KBM-7 (cell line): Measurements from ENCODE around the gene FXYD6.

Experiments
- DNase-seq: peaks from one replicate; pipeline ENCODE4 v3.0.0-alpha.2; 2015
- in situ Hi-C: fragments of 300-500 bp; cut with MboI; formaldehyde crosslinking; loops from 2 replicates; pipeline ENCODE4 v1.14.3; 2020; ENCODE audit warnings: low sequenced_read_pairs, low pct_unique_long_range_greater_than_20kb, mixed read lengths

The FXYD6 gene

DNA sequence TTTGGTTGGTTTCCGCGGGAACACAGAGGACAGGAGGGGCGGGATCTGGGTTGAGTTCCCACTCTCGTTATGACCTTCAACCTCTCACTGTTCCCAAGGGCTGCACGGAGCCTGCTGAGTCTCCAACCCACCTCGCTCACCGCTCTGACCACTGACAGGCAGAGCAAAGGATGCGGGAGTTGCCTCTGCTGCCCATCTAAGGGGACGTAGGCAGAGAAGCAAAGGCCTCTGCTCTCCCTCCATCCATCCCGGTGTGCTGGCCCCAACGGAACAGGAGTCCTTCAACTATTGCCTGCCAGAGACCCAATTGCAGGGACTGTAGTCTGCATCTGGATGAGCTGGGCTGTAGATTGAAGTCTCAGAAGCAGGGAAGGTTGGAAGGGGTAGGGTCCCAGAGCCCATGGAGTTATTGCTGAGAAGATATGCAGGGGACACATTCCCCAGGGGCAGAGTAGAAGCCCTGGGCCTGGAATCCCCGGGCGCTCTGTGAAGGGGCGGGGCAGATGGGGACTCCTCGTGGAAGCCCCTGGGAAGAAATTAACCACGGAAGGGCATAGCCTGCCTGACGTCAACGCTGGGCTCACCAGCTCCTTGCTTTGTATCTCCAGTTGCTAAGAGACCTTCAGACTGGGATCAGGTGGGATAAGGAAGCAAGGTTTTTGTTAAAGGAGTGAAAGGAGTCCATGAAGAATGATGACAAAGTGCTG is 39.2 kb downstream of the FXYD6 start:
- no peak for DNase-seq
- in situ Hi-C loops: loop anchor here (10.0 to 25.0 kb wide), 2 partner anchors 108 to 225 kb away; no protein-coding TSS in a partner anchor

DNA sequence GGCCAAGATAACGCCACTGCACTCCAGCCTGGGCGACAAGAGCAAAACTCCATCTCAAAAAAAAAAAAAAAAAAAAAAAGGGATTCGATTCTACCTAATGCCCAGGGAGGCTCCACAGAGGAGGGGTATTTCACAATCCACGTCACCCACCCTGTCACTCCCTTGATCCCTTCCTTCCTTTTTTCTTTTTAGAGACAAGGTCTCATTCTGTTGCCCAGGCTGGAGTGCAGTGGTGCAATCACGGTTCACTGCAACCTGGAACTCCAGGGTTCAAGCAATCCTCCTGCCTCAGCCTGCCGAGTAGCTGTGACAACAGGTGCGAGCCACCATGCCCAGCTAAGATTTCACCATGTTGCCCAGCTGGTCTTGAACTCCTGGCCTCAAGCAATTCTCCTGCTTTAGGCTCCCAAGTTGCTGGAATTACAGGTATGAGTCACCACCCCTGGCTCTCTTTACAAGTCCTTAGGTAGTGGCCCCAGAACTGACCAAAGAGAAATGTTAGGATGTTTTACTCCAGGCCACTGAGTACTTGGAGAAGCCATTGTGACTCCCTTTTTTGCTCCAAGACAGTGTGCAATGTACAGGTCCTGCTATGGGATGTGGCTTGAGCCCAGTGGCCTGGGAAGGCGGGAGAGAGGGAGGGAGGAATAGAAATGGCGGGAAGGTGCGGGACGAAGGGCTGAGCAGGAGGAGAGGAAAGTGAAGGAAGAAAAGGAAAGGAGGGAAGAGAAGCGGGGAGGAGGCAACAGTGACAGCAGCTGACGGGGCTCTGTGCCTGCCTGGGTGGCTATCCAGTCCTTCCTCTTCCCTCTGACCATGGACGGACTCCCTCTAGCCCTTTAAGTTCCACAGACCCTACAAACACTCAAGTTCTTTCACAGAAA is 40.1 kb downstream of the FXYD6 start:
- DNase-seq: peak; percentile 68
- in situ Hi-C loops: loop anchor here (10.0 to 25.0 kb wide), 2 partner anchors 108 to 226 kb away; no protein-coding TSS in a partner anchor

DNA sequence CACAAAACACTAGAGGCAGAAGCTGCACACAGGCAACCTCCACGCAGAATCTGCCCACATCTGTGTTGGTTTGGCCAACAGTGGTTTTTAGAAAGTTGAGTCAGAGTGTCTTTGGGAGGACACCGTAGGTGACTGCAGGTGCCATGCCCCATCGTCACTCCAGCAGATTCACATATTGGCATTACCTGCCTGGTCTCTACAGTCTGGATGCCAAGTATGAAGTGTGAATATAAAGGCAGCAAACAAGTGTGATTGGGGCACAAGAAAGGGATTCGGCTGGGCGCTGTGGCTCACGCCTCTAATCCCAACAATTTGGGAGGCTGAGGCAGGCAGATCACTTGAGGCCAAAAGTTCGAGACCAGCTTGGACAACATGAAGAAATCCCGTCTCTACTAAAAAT is 40.9 kb downstream of the FXYD6 start:
- no peak for DNase-seq
- in situ Hi-C loops: loop anchor here (10.0 to 25.0 kb wide), 2 partner anchors 109 to 227 kb away; no protein-coding TSS in a partner anchor

DNA sequence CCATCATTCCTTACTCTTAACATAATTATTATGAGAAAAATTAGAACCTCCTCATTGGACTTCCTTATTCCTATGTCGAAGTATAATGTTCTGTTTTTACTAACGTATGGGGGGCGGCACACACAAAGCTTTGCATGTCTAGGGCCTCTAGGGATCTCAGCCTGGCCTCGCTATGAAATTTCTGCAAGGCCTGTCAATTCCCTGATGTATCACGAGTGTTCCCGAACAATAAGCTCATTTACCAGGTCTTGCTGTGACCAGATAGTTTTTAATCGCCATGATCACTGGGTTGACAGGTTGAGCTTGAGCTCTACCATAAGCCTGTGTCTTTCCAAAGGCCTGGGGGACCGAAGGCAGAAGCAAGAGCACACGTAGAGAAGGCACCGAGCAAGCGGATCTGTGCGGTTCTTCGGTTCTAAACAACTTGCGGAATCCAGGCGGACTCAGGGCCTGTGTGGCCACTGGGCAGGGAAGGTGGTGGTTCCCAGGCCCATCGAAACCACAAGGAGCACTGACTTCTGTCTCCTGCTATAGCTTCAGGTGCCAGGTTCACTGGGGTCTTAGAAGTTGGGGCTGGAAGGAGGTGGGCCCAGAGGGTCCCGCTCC is 41.5 kb downstream of the FXYD6 start:
- DNase-seq: no peak
- in situ Hi-C loops: loop anchor here (10.0 to 25.0 kb wide), 2 partner anchors 110 to 227 kb away; no protein-coding TSS in a partner anchor

DNA sequence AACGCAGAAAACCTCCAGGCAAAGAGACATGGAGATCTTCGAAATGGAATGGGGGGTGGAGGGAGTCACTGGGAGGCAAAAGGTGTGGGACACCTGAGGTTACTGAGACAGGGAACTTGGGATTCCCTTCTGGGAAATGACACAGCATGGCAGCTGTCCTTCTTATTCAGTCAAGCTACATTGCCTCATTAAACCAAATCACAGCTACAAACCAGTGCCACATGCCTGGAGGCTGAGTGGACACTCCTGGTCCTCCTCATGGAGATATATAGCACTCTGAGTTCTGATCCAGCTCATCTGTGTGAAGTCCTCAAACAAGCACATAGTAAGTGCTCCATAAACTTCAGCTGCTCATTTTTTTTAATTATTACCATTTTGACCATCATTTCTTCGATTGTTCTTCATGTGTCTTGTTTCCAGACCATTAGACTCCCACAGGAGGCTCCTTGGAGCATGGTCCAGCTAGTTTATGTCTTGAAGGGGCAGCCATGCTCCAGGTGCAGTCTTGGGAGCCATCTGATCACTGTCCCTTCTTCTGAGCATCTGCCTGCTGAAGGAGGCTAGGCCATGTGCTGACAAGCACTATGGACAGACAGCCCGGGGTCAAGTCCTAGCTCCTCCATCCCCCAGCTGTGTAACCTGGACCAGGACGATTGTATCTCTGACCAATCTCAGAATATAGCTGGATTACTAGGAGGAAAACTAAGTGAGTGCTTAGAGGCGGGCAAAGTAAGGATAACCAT is 42.2 kb downstream of the FXYD6 start:
- no peak for DNase-seq
- in situ Hi-C loops: loop anchor here (10.0 to 25.0 kb wide), 2 partner anchors 111 to 228 kb away; no protein-coding TSS in a partner anchor

DNA sequence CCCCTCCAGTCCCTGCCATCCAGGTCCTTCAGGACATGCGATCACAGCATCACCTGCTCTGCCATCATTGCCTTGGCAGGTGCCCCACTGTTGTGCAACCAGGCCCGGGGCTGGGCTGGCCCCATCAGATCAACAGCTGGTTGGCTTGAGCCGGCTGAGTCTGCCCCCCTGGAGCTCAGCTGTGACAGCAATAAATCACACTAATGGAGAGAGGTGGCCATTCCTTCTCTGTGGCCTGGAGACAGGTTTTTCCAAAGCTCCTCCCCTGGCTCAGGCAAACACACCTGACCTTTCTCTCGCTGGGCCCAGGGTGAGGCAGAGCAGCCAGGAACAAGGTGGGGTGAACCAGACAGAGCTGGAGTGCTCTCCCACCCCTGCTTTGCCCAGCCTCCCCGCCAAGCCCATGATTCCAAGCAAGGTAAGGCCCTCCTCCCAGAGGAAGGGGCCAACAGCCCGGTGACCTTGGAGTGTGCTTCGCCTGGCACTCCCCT is 43.0 kb downstream of the FXYD6 start:
- in situ Hi-C loops: loop anchor here (10.0 to 25.0 kb wide), 2 partner anchors 111 to 229 kb away; no protein-coding TSS in a partner anchor
- no peak for DNase-seq

DNA sequence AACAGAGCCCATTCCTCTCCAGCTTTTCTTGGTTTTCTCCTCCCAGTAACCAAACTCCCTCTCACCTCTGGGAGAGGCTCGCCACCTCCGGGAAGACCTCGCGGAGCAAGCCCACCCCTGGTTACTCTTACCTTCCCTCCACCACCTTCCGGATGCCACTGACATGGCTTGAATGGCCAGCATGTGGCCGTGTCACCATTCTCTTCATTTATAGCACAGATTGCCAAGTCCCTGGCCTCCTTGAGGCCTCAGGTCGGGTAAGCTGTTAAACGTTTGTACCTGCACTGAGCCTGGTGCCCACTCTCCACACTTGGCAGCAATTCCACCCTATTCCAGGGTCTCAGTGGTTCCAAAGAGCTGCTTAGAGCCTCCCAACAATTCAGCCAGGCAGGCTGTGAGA is 43.9 kb downstream of the FXYD6 start:
- in situ Hi-C loops: loop anchor here (10.0 to 25.0 kb wide), 2 partner anchors 112 to 230 kb away; no protein-coding TSS in a partner anchor
- no peak for DNase-seq

DNA sequence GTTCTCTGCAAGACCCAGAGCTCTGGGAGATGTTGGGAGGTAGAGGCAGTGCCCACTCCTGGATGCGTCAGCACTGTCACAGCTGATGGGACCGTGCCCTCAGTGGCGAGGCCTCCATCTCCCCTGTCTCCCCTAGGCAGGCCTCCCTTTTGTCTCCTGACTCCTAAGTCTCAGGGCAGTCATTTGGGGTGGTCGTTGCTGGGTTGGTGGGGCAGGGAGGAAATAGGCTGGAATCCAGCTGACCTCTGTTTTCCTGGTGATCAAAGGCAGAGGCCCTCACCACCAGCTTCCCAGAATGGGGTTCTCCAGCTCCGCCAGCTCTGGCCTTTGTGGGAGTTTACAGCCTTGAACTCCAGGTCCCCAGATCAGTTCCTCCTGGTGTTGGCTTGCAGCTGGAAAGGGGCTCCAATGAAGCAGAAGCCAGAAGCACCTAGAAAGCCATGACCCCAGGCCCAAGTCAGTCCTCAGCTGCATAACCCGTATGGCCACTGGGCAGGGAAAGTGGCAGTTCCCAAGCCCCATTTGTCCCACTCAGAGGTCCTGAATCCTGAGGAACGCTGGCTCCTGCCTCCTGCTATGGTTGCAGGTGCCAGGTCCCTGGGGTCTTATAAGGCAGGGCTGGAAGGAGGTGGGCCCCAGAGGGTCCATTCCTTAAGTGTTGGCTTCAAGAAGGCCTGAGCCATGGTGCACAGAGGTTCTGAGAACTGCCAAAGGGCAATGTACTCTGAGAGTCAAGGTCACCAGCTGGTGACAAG is 44.6 kb downstream of the FXYD6 start:
- no peak for DNase-seq
- in situ Hi-C loops: loop anchor here (10.0 to 25.0 kb wide), 2 partner anchors 113 to 230 kb away; no protein-coding TSS in a partner anchor

DNA sequence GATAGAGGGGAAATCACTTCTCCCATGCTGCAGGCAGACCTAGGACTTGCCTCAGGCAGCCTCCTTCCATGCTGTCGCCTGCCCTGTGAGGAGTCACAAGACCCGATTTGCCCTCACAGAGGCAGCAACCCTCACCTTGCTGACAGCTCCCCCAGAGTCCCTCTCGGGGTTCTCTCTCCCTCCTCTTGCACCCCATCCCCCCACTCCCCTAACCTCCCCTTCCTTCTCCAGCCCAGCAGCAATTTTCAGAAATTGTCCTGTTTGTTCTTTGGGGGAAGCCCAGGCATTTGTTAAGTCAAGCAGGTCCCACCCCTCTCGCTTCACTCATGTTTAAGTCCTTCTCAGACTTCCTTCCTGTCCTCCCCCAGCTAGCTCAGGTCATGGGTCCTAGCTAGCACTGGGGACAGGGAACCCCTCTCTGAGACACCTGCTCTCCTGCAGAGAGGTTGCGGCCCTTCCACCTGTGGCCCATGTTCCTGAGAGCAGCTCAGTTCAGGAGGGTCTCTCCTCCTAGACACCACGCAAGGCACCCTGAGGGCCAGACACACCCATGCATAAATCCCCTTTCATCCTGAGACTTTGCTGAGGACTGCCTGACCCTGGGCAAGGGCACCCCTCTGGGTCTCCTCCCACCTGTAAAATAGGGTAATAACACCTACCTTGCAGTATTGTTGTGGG is 45.6 kb downstream of the FXYD6 start:
- no peak for DNase-seq
- in situ Hi-C loops: loop anchor here (10.0 to 25.0 kb wide), 2 partner anchors 114 to 231 kb away; no protein-coding TSS in a partner anchor

DNA sequence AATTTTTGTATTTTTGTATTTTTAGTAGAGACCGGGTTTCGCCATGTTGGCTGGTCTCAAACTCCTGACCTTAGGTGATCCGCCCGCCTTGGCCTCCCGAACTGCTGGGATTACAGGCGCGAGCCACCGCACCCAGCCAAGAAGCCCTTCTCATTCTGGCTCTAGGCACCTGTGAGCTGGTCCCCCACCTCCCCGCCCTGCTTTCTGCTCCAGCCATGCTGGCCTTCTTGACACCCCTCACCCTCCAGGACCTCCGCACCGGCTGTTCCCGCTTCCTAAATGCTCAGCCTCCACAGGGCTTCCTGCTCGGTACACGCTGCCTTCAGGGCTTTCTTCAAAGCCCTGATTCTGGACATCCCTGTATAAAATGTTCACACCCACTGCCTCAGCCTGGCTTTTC is 46.4 kb downstream of the FXYD6 start:
- no peak for DNase-seq
- in situ Hi-C loops: loop anchor here (10.0 to 25.0 kb wide), 2 partner anchors 115 to 232 kb away; no protein-coding TSS in a partner anchor

DNA sequence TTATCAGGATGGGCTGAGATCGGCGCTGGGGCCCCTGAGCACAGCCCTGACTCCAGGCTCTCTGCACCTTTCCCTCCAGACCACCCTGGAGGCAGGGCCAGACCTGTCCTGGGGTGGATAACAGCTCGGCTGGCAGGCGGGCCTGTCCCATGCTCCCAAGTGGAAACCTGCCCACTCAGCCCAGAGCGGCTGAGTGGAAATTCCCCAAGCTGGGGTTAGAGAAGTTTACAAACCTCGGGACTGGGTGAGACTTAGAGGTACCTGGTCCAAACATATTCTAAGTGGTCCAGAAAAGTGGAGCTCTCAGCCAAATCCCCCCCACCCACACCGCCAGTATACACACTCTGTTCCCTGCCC is 47.1 kb downstream of the FXYD6 start:
- in situ Hi-C loops: loop anchor here (25.0 kb wide), 1 partner anchor 233 kb away; no protein-coding TSS in a partner anchor
- DNase-seq: no peak

DNA sequence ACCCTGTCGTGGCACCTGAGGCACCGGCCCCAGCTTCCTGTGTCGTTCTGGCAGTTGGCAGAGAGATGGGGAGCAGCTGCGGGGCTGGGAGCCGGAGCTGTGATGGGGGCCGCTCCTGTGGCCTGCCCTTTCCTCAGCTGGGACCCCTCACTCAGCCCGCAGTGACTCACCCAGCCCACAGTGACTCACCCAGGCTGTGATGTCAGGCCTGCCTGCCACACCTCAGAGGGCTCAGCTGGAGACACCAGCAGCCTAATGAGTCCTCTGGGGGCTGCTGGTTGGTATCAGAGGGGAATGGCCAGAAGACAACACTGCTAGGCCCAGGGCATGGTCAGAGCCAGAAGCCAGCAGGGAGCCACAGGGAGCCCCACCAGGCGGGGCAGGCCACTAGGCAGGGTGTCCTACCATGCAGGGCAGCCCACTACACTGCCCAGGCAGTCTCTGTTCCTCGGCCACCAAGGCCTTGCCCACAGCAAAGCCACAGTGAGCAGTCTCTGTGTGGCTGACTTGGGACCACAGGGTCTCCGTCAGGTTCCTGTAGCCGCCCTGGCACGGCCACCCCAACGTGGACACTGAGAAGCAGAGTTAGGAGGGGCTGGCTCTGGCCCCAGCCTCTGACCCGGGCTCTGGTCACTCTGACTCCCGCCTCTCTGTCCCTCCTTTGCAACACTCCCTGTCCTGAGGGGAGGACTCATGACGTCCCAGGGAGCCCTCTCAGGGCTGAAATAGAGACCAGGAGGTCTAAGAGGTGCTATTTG is 47.7 kb downstream of the FXYD6 start:
- in situ Hi-C loops: loop anchor here (25.0 kb wide), 1 partner anchor 234 kb away; no protein-coding TSS in a partner anchor
- no peak for DNase-seq

DNA sequence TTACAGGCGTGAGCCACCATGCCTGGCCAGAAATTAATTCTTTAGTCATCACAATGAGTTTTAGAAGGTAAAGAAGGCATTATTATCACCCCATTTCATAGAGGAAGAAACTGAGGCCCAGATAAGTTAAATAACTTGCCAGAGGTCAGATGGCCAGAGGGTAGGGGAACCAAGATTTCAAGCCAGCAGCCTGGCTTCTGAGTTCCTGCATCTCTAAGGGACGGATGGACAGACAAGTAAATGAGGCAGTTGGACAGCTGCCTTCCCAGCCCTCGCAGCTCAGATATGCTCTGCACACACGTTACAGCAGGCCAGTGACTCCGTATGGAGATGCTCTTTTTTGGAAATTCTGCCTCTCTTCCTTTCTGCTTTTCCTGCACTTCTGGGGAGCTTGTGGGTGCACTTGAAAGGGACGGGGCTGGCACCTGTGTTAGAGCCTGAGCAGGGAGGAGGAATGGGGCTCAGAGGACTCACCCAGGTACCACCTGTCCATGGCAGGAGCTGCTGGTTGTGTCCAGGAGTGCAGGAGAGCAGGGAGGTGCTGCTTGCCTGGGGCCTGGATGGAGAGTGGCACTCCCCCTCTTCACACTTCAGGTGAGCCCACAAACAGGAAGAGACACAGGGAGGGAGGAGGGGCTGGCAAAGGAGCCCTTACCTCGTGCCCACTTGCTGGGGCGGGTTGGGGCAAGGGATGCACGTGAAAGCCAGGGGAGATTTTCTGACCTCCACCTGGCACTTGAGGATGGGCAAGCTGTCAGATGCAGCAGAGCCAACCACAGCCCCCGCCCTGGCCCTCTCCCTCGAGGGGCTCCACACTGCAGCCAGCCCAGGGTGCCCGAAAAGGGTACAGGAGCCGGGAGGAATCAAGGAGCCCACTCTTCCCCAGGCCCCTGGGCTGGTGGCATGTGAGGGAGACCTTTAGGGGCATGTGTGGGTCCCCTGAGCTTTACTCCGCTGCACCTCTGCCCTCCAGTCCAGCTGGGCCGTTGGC is 48.6 kb downstream of the FXYD6 start:
- DNase-seq: no peak
- in situ Hi-C loops: loop anchor here (25.0 kb wide), 1 partner anchor 234 kb away; no protein-coding TSS in a partner anchor

DNA sequence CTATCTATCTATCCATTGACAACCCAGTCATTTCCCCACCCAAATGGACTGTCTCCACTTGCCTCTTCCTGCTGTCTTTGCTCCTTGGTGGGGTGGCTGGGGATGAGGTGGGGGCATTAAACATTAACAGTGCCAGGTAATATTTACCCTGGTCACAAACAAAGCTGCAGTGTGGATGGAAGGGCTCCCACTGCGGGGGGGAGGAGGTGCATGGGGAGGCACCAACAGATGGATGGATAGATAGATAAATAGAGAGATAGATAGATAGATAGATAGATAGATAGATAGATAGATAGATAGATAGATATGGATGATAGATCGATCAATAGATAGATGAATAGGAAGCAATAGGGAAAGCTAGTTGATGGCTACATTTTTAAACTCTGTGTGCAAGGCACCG is 49.6 kb downstream of the FXYD6 start:
- DNase-seq: no peak

DNA sequence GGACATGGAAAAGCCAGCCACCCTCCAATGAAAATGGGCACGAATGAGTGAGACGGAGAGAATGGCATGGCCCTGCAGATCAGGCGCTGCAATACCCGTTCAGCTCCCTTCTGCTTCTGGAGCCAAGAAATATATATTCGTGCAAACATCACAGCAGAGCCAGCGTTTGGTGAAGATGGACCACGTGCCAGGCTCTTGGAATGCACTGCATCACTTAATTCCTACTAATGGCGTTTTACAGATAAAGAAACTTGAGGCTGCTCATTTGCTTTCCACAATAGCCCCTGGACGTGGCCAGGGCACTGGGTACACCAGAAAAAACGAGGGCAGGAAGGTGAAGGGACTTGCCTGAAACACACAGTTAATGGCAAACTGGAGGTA is 50.3 kb downstream of the FXYD6 start:
- in situ Hi-C loops: loop anchor here (25.0 kb wide), 1 partner anchor 236 kb away; no protein-coding TSS in a partner anchor
- no peak for DNase-seq

More for the DNA sequence above, 49.6 kb downstream of the FXYD6 start:
- in situ Hi-C loops: loop anchor here (25.0 kb wide), 1 partner anchor 235 kb away; no protein-coding TSS in a partner anchor
